ENCODE data around the gene FRMD4B.

GRCh38 chr3:69342074-69342473 is 43.8 kb downstream of the FRMD4B start:
- TF ChIP-seq EZH2 (IDR thresholded peaks at IDR 0.05) (no peak), FOXP2 (optimal IDR thresholded peaks at IDR 0.05; ENCODE audit: control extremely low read depth, extremely low read length, insufficient read depth) (no peak), POLR2AphosphoS5 (IDR thresholded peaks at IDR 0.05; ENCODE audit: borderline replicate concordance, low read depth, low read length) (no peak)

Data from SK-N-MC (cell line).